ENCODE measurements around the gene CDH26.

- no peak for TF ChIP-seq CTCF (conservative IDR thresholded peaks at IDR 0.05; ENCODE audit: low read length)
- no peak for TF ChIP-seq EZH2phosphoT487 (IDR thresholded peaks at IDR 0.05; ENCODE audit: borderline replicate concordance, low read depth, low read length)
These were observed 102.4 kb downstream of the CDH26 start for GRCh38 chr20:60060593-60060992.

All from OCI-LY7 (cell line).